Activated gamma-delta T cell treated with anti-CD3 and anti-CD28 coated beads, Interleukin-2, amount 50 U/mL, for 16 hours (primary cell): ENCODE data around the gene BPTF.
"Not testable (repeated sequence)": the region's sequence is repeated elsewhere in the genome, so short reads cannot be mapped to it uniquely, and the experiment has no call there.

ENCODE experiments used
- DNase-seq: peaks from one replicate; pipeline ENCODE4 v3.0.0-alpha.2; 2020; ENCODE audit warnings: low read depth

Gene BPTF

GRCh38 chr17:67824735-67825626, at the start of gene BPTF:
BPTF (plus strand) TSS chr17:67825503; CDS start chr17:67825725, 222 bp downstream.
- peak; percentile 87 for DNase-seq

- no peak for DNase-seq
These were observed 46.1 kb upstream of the BPTF start for GRCh38 chr17:67779098-67779672.

- DNase-seq, result no peak
These were observed 40.8 kb upstream of the BPTF start for GRCh38 chr17:67784364-67785121.

- no peak for DNase-seq
These were observed 40.2 kb upstream of the BPTF start for GRCh38 chr17:67785122-67785477.

- DNase-seq, result no peak
These were observed 39.8 kb upstream of the BPTF start for GRCh38 chr17:67785504-67785903.

GRCh38 chr17:67800495-67800928, 24.8 kb upstream of the BPTF start:
- no peak for DNase-seq

GRCh38 chr17:67801626-67802175, 23.6 kb upstream of the BPTF start:
- DNase-seq, result no peak

- no peak for DNase-seq
These were observed 14.8 kb upstream of the BPTF start for GRCh38 chr17:67810464-67810863.

GRCh38 chr17:67812380-67812779, 12.9 kb upstream of the BPTF start:
- DNase-seq, result not testable (repeated sequence)

GRCh38 chr17:67813803-67814180, 11.5 kb upstream of the BPTF start:
- DNase-seq, result no peak

GRCh38 chr17:67818110-67819002, 6.9 kb upstream of the BPTF start:
- no peak for DNase-seq

- DNase-seq, result no peak
These were observed 5.6 kb upstream of the BPTF start for GRCh38 chr17:67819722-67820121.

GRCh38 chr17:67821871-67822367, 3.4 kb upstream of the BPTF start:
- no peak for DNase-seq

GRCh38 chr17:67825627-67826601, 611 bp downstream of the BPTF start:
- peak; percentile 30 for DNase-seq

GRCh38 chr17:67829331-67829730, 4.0 kb downstream of the BPTF start:
- DNase-seq, result no peak

GRCh38 chr17:67830440-67830839, 5.1 kb downstream of the BPTF start:
- DNase-seq, result no peak

- no peak for DNase-seq
These were observed 6.0 kb downstream of the BPTF start for GRCh38 chr17:67831268-67831667.

GRCh38 chr17:67833134-67833533, 7.8 kb downstream of the BPTF start:
- no peak for DNase-seq

- DNase-seq, result no peak
These were observed 8.8 kb downstream of the BPTF start for GRCh38 chr17:67833946-67834631.
